GM12878 (cell line): ENCODE results near the gene SCTR. TPM values are rescaled to one million over a fixed set of nuclear protein-coding genes. Genes with fewer than 3 reads are reported as not detected.

Source experiments
- ATAC-seq: fragments of 200-7000 bp; cut with Tn5 transposase; 3 replicates; pipeline ENCODE4 v1.9.1; 2020; ENCODE audit warnings: mild to moderate bottlenecking, moderate library complexity
- BruUV-seq: library from RNA; stranded (reverse); fragments of 400-500 nt; replicated peaks from 2 replicates; lab custom pipeline; 2021; lab: Mats Ljungman, UMichigan
- CTCF ChIA-PET: fragments of 300-600 bp; sonication (Branson Sonifier 250); formaldehyde crosslinking; extraction: SDS; loops from one replicate; lab custom pipeline; 2021; ENCODE audit warnings: inconsistent platforms; lab: Yijun Ruan, JAX
- POLR2A ChIA-PET: fragments of 350-600 bp; formaldehyde crosslinking; extraction: SDS; loops from one replicate; lab custom pipeline; 2021; ENCODE audit warnings: inconsistent platforms; lab: Charles Lee
- RAD21 ChIA-PET: fragments of 300-600 bp; sonication (Branson Sonifier 250); formaldehyde crosslinking; loops from one replicate; lab custom pipeline; 2023; ENCODE audit warnings: antibody characterized with exemption; ENCODE audit not compliant: unreplicated experiment; lab: Charles Lee
- SMC1A ChIA-PET: fragments of 300-600 bp; sonication (Branson Sonifier 250); formaldehyde crosslinking; loops from one replicate; lab custom pipeline; 2023; ENCODE audit not compliant: unreplicated experiment, uncharacterized antibody; lab: Charles Lee
- DNase-seq: peaks from one replicate; pipeline ENCODE4 v3.0.0-alpha.2; 2011; ENCODE audit warnings: low read depth, low spot score
- FAIRE-seq: peaks from 3 replicates; lab custom pipeline; 2011; peaks lifted over from hg19 to GRCh38; lab: Jason Lieb, UNC
- H2AFZ ChIP-seq: 2 replicates; pipeline ENCODE4 v1.6.0; 2011; ENCODE audit warnings: low read depth, low read length, control low read depth; ENCODE audit not compliant: control insufficient read depth
- H3K27ac ChIP-seq: 2 replicates; pipeline ENCODE4 v1.5.1; 2011; ENCODE audit warnings: control low read depth; ENCODE audit not compliant: control insufficient read depth, insufficient read depth
- H3K27me3 ChIP-seq, 2 experiments: replicated peaks in 1 of 2; 2 replicates each; pipeline versions ENCODE4 v1.6.0 to v1.6.1; 2011; ENCODE audit warnings: low read length in 1 of 2; ENCODE audit not compliant: control insufficient read depth in 2 of 2, insufficient read depth in 2 of 2
- H3K36me3 ChIP-seq, 2 experiments: 2 replicates each; pipeline ENCODE4 v1.5.1; 2011; ENCODE audit warnings: low read length in 1 of 2; ENCODE audit not compliant: control insufficient read depth in 2 of 2, insufficient read depth in 2 of 2
- H3K4me1 ChIP-seq: 2 replicates; pipeline ENCODE4 v1.6.1; 2011; ENCODE audit warnings: mild to moderate bottlenecking, low read length, moderate library complexity, mixed read lengths; ENCODE audit not compliant: control insufficient read depth, insufficient read depth
- H3K4me2 ChIP-seq: 2 replicates; pipeline ENCODE4 v1.6.0; 2011; ENCODE audit warnings: control low read depth; ENCODE audit not compliant: control insufficient read depth, insufficient read depth
- H3K4me3 ChIP-seq: fragments of 200-600 bp; sonication (generic); 2 replicates; pipeline ENCODE4 v1.5.1; 2016
- H3K79me2 ChIP-seq: 2 replicates; pipeline ENCODE4 v1.6.0; 2011; ENCODE audit warnings: low read length; ENCODE audit not compliant: control insufficient read depth, insufficient read depth
- H3K9ac ChIP-seq: 2 replicates; pipeline ENCODE4 v1.8.0; 2011; ENCODE audit warnings: low read length, control low read depth, mixed read lengths; ENCODE audit not compliant: control insufficient read depth, insufficient read depth
- H3K9me3 ChIP-seq: replicated peaks from 3 replicates; pipeline ENCODE4 v1.5.1; 2011; ENCODE audit warnings: mild to moderate bottlenecking, low read length; ENCODE audit not compliant: control insufficient read depth, insufficient read depth
- H4K20me1 ChIP-seq: 2 replicates; pipeline ENCODE4 v1.6.0; 2011; ENCODE audit not compliant: control insufficient read depth, insufficient read depth
- JUND ChIP-seq: IDR thresholded peaks from 2 replicates; pipeline ENCODE4 v1.6.1; 2012; ENCODE audit warnings: low read depth, mild to moderate bottlenecking, low read length, improper control_type of control experiment, moderate library complexity
- SMAD1 ChIP-seq: fragments of 450-650 bp; IDR thresholded peaks from 2 replicates; pipeline ENCODE4 v1.6.1; 2018; ENCODE audit warnings: mild to moderate bottlenecking, low read depth; ENCODE audit not compliant: partially characterized antibody
- TCF12 ChIP-seq: IDR thresholded peaks from 2 replicates; pipeline ENCODE4 v1.6.1; 2011; ENCODE audit warnings: low read depth, mild to moderate bottlenecking, low read length
- WGBS: methylation state at CpG from one replicate; pipeline ENCODE4 v1.1.6; 2016; ENCODE audit warnings: low lambda C conversion rate; ENCODE audit not compliant: insufficient replicate concordance, insufficient coverage; ENCODE audit errors: missing lambda C conversion rate; 5-methylcytosine and 5-hydroxymethylcytosine counted together
- in situ Hi-C: fragments of 300-500 bp; cut with MboI; formaldehyde crosslinking; loops from 9 replicates; pipeline ENCODE4 v1.14.3; 2018; ENCODE audit warnings: mixed read lengths
- intact Hi-C: fragments of 100-400 bp; cut with micrococcal nuclease; formaldehyde crosslinking; loops from one replicate; pipeline ENCODE4 v1.14.2; 2022; ENCODE audit not compliant: unreplicated experiment
- polyA plus RNA-seq, 11 experiments: library from polyadenylated mRNA; depleted of rRNA in 4 of 11; unstranded in 6 of 11; stranded (reverse) in 5 of 11; fragments of >200 nt; fragmentation: Nextera tagmentation in 4 of 11; fragmentation: Illumina TruSeq in 1 of 11; extraction: Ambion mirVana in 4 of 11; extraction: Trizol in 1 of 11; gene quantifications; 1 replicate in 1 of 11; 2 replicates in 10 of 11; pipeline versions ENCODE4 v1.2.1 to v1.2.3, GENCODE V29; 2011 to 2016; ENCODE audit warnings: inconsistent platforms in 2 of 11, missing spikeins in 2 of 11, low read depth in 1 of 11
- total RNA-seq, 4 experiments: library from RNA; depleted of rRNA in 3 of 4; stranded (reverse); fragments of >200 nt in 3 of 4; fragmentation: Illumina TruSeq in 1 of 4; extraction: Trizol in 1 of 4; gene quantifications; 2 replicates each; pipeline versions ENCODE4 v1.2.1 to v1.2.3, GENCODE V29; 2013 to 2021
- TF ChIP-seq, protein P1 (sequence below): IDR thresholded peaks from 2 replicates; pipeline ENCODE4 v1.6.1; 2012; ENCODE audit warnings: mild to moderate bottlenecking, low read depth, low read length
- TF ChIP-seq, protein P2 (sequence below): IDR thresholded peaks from 2 replicates; pipeline ENCODE4 v1.6.1; 2011; ENCODE audit warnings: mild to moderate bottlenecking, low read depth, low read length, moderate library complexity; ENCODE audit not compliant: insufficient replicate concordance
- TF ChIP-seq, protein P3 (sequence below): fragments of 450-650 bp; IDR thresholded peaks from 2 replicates; pipeline ENCODE4 v1.6.1; 2018; ENCODE audit warnings: mild to moderate bottlenecking, low read depth, moderate library complexity; ENCODE audit not compliant: partially characterized antibody

SCTR gene
- total and polyA plus RNA-seq, 10 of the 15 experiments (the other 5 are each of a cell fraction or from before 2014, with no cell fraction given): 0.26 TPM; not detected in 9

DNA sequence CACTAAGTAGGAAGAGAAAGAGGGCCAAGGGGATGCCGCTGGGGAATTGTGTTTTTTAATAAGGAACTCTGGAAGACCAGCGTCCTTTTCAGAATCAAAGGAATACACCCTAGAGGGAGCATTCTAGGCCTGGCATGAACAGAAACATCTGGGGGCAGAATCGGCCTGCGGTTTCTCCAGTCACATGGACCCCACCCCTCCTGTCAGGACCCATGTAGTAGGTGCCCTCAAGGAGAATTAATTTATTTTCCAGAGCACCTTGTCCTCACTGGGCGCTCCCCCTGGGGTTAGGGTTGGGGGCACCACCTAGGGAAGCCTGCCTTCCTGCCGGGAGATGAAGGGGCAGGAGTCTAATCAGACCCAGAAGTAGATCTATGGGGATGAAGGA, 48.4 kb downstream of the SCTR start:
- Histone ChIP-seq H3K27me3 (no peaks in the 10 kb centered on the region), H3K79me2 (no peaks in the 10 kb centered on the region), H4K20me1 (no peaks in the 10 kb centered on the region), H3K9me3 (no peaks in the 10 kb centered on the region), H3K36me3 (no peaks in the 10 kb centered on the region), H3K9ac (no peak overlapping the region), H2AFZ (no peak overlapping the region), H3K4me1 (no peaks in the 10 kb centered on the region), H3K4me3 (no peak overlapping the region), H3K27ac (no peak overlapping the region), H3K4me2 (no peak overlapping the region)
- DNase-seq (no peak), ATAC-seq (no peak), FAIRE-seq (no peak)
- ChIA-PET CTCF (interaction anchor here (0.7 to 9.2 kb wide), 28 partner anchors 11 to 611 kb away, joined by 3 to 187 read pairs (median 4); no protein-coding TSS in a partner anchor), RAD21 (interaction anchor here (1.2 to 5.2 kb wide), 11 partner anchors 12 to 594 kb away, joined by 3 to 75 read pairs (median 6); no protein-coding TSS in a partner anchor), POLR2A (no interaction called here), SMC1A (interaction anchor here (0.8 to 7.8 kb wide), 8 partner anchors 13 to 207 kb away, joined by 3 to 62 read pairs (median 3); no protein-coding TSS in a partner anchor)
- intact Hi-C loops (loop anchor here (1.0 to 5.0 kb wide), 3 partner anchors 69 to 594 kb away; no protein-coding TSS in a partner anchor), in situ Hi-C loops (no loop called here)
- BruUV-seq: no TSS peak
- WGBS: 63% methylated on average over 6 of the region's 6 CpGs
- TF ChIP-seq JUND: no peak
- TF ChIP-seq SMAD1: no peak

- 55% methylated on average over 9 of the region's 9 CpGs for WGBS
- CTCF ChIA-PET: interaction anchor here (0.7 to 9.2 kb wide), 14 partner anchors 11 to 612 kb away, joined by 3 to 187 read pairs (median 6); no protein-coding TSS in a partner anchor
- RAD21 ChIA-PET: interaction anchor here (1.2 to 5.2 kb wide), 5 partner anchors 68 to 593 kb away, joined by 3 to 75 read pairs (median 6); no protein-coding TSS in a partner anchor
- SMC1A ChIA-PET: interaction anchor here (1.0 to 7.8 kb wide), 3 partner anchors 65 to 183 kb away, joined by 3 to 62 read pairs (median 24); no protein-coding TSS in a partner anchor
- Histone ChIP-seq H3K36me3 (no peaks in the 10 kb centered on the region), H3K4me2 (no peak overlapping the region), H3K9me3 (no peaks in the 10 kb centered on the region), H3K79me2 (no peaks in the 10 kb centered on the region), H3K27ac (no peak overlapping the region), H3K9ac (no peak overlapping the region), H3K4me1 (no peaks in the 10 kb centered on the region), H3K27me3 (no peaks in the 10 kb centered on the region), H4K20me1 (no peaks in the 10 kb centered on the region), H2AFZ (no peak overlapping the region), H3K4me3 (no peak overlapping the region)
- no peak for FAIRE-seq
- intact Hi-C loops: loop anchor here (5.0 kb wide), 2 partner anchors 163 to 593 kb away; no protein-coding TSS in a partner anchor
- POLR2A ChIA-PET: no interaction called here
- no TSS peak for BruUV-seq
- no peak for DNase-seq
- no peak for ATAC-seq
- in situ Hi-C loops: no loop called here
- TF ChIP-seq, protein P1, sequence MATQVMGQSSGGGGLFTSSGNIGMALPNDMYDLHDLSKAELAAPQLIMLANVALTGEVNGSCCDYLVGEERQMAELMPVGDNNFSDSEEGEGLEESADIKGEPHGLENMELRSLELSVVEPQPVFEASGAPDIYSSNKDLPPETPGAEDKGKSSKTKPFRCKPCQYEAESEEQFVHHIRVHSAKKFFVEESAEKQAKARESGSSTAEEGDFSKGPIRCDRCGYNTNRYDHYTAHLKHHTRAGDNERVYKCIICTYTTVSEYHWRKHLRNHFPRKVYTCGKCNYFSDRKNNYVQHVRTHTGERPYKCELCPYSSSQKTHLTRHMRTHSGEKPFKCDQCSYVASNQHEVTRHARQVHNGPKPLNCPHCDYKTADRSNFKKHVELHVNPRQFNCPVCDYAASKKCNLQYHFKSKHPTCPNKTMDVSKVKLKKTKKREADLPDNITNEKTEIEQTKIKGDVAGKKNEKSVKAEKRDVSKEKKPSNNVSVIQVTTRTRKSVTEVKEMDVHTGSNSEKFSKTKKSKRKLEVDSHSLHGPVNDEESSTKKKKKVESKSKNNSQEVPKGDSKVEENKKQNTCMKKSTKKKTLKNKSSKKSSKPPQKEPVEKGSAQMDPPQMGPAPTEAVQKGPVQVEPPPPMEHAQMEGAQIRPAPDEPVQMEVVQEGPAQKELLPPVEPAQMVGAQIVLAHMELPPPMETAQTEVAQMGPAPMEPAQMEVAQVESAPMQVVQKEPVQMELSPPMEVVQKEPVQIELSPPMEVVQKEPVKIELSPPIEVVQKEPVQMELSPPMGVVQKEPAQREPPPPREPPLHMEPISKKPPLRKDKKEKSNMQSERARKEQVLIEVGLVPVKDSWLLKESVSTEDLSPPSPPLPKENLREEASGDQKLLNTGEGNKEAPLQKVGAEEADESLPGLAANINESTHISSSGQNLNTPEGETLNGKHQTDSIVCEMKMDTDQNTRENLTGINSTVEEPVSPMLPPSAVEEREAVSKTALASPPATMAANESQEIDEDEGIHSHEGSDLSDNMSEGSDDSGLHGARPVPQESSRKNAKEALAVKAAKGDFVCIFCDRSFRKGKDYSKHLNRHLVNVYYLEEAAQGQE: no peak
- no peak for TF ChIP-seq TCF12
- TF ChIP-seq, protein P2, sequence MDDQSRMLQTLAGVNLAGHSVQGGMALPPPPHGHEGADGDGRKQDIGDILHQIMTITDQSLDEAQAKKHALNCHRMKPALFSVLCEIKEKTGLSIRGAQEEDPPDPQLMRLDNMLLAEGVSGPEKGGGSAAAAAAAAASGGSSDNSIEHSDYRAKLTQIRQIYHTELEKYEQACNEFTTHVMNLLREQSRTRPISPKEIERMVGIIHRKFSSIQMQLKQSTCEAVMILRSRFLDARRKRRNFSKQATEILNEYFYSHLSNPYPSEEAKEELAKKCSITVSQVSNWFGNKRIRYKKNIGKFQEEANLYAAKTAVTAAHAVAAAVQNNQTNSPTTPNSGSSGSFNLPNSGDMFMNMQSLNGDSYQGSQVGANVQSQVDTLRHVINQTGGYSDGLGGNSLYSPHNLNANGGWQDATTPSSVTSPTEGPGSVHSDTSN: no peak
- TF ChIP-seq, protein P3, sequence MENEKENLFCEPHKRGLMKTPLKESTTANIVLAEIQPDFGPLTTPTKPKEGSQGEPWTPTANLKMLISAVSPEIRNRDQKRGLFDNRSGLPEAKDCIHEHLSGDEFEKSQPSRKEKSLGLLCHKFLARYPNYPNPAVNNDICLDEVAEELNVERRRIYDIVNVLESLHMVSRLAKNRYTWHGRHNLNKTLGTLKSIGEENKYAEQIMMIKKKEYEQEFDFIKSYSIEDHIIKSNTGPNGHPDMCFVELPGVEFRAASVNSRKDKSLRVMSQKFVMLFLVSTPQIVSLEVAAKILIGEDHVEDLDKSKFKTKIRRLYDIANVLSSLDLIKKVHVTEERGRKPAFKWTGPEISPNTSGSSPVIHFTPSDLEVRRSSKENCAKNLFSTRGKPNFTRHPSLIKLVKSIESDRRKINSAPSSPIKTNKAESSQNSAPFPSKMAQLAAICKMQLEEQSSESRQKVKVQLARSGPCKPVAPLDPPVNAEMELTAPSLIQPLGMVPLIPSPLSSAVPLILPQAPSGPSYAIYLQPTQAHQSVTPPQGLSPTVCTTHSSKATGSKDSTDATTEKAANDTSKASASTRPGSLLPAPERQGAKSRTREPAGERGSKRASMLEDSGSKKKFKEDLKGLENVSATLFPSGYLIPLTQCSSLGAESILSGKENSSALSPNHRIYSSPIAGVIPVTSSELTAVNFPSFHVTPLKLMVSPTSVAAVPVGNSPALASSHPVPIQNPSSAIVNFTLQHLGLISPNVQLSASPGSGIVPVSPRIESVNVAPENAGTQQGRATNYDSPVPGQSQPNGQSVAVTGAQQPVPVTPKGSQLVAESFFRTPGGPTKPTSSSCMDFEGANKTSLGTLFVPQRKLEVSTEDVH: no peak
These were observed 48.9 kb downstream of the SCTR start for GRCh38 chr2:119475225-119475856.
